ENCODE results near the gene THAP11. TPM values are rescaled to one million over a fixed set of nuclear protein-coding genes. Genes with fewer than 3 reads are reported as not detected.

The THAP11 gene
- total and polyA plus RNA-seq, 2 experiments from 2014 or later, result 37.3 to 115 TPM

DNA sequence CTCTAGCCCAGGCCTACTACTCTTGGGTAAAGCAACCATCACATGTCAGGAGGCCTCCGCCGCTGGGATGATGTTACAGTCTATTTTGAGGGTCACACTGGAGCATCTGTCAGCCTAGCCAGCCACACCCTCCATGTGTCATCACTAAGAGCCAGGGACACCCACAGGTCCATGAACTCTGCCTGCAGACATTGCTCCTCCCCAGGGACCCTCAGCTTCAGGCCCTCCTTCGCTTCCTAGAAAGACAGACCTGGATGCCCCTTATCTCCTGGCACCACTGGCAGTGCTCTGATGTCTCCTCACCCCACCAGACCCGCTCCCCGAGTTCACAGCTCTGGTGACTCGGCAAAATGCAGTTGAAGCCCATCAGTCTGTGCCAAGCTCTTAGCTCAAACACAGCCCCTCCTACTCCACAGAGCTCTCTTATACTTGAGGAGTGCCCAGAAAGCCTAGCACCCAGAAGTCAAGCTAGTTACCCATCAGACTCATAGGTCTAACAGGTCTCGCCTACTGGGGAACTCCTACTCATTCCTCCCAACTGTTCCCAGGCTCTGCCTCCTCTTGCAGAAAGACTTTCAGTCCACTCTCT is 41.7 kb upstream of the THAP11 start:
- Histone ChIP-seq H3K79me2 (replicated peaks; ENCODE audit: insufficient read depth) (peaks cover 55% of the 10 kb centered on the region), H3K4me3 (no peak overlapping the region), H3K4me1 (ENCODE audit: insufficient read depth) (peaks cover 5% of the 10 kb centered on the region), H3K36me3 (ENCODE audit: insufficient read depth) (peaks cover 7% of the 10 kb centered on the region; the same call in 1 of the 2 replicates), H3K9me2 (ENCODE audit: insufficient read depth) (no peaks in the 10 kb centered on the region), H3K27me3 (ENCODE audit: insufficient read depth) (no peaks in the 10 kb centered on the region), H3K4me2 (no peak overlapping the region), H3K27ac (ENCODE audit: low read depth) (no peak overlapping the region), H3F3A (replicated peaks; ENCODE audit: low read depth) (no peaks in the 10 kb centered on the region), H4K20me1 (replicated peaks; ENCODE audit: insufficient read depth) (peaks cover 24% of the 10 kb centered on the region; the same call in 1 of the 2 replicates), H2AFZ (no peak overlapping the region)
- no peak overlapping the region for H3K4me3 Mint-ChIP-seq
- H3K4me1 Mint-ChIP-seq, result peaks cover 7% of the 10 kb centered on the region
- DNase-seq (ENCODE audit: low spot score), result no peak
- peak overlapping the region; percentile 94 for H3K27ac Mint-ChIP-seq
- H3K36me3 Mint-ChIP-seq (ENCODE audit: low read depth), result peaks cover 46% of the 10 kb centered on the region
- ATAC-seq, result no peak
- TF ChIP-seq, protein P1, sequence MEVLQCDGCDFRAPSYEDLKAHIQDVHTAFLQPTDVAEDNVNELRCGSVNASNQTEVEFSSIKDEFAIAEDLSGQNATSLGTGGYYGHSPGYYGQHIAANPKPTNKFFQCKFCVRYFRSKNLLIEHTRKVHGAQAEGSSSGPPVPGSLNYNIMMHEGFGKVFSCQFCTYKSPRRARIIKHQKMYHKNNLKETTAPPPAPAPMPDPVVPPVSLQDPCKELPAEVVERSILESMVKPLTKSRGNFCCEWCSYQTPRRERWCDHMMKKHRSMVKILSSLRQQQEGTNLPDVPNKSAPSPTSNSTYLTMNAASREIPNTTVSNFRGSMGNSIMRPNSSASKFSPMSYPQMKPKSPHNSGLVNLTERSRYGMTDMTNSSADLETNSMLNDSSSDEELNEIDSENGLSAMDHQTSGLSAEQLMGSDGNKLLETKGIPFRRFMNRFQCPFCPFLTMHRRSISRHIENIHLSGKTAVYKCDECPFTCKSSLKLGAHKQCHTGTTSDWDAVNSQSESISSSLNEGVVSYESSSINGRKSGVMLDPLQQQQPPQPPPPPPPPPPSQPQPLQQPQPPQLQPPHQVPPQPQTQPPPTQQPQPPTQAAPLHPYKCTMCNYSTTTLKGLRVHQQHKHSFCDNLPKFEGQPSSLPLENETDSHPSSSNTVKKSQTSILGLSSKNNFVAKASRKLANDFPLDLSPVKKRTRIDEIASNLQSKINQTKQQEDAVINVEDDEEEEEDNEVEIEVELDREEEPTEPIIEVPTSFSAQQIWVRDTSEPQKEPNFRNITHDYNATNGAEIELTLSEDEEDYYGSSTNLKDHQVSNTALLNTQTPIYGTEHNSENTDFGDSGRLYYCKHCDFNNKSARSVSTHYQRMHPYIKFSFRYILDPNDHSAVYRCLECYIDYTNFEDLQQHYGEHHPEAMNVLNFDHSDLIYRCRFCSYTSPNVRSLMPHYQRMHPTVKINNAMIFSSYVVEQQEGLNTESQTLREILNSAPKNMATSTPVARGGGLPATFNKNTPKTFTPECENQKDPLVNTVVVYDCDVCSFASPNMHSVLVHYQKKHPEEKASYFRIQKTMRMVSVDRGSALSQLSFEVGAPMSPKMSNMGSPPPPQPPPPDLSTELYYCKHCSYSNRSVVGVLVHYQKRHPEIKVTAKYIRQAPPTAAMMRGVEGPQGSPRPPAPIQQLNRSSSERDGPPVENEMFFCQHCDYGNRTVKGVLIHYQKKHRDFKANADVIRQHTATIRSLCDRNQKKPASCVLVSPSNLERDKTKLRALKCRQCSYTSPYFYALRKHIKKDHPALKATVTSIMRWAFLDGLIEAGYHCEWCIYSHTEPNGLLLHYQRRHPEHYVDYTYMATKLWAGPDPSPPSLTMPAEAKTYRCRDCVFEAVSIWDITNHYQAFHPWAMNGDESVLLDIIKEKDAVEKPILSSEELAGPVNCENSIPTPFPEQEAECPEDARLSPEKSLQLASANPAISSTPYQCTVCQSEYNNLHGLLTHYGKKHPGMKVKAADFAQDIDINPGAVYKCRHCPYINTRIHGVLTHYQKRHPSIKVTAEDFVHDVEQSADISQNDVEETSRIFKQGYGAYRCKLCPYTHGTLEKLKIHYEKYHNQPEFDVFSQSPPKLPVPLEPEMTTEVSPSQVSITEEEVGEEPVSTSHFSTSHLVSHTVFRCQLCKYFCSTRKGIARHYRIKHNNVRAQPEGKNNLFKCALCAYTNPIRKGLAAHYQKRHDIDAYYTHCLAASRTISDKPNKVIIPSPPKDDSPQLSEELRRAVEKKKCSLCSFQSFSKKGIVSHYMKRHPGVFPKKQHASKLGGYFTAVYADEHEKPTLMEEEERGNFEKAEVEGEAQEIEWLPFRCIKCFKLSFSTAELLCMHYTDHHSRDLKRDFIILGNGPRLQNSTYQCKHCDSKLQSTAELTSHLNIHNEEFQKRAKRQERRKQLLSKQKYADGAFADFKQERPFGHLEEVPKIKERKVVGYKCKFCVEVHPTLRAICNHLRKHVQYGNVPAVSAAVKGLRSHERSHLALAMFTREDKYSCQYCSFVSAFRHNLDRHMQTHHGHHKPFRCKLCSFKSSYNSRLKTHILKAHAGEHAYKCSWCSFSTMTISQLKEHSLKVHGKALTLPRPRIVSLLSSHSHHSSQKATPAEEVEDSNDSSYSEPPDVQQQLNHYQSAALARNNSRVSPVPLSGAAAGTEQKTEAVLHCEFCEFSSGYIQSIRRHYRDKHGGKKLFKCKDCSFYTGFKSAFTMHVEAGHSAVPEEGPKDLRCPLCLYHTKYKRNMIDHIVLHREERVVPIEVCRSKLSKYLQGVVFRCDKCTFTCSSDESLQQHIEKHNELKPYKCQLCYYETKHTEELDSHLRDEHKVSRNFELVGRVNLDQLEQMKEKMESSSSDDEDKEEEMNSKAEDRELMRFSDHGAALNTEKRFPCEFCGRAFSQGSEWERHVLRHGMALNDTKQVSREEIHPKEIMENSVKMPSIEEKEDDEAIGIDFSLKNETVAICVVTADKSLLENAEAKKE (CRISPR knock-in tag; IDR thresholded peaks at IDR 0.05), result no peak
- TF ChIP-seq CREB1 (CRISPR knock-in tag; IDR thresholded peaks at IDR 0.05; ENCODE audit: low read depth) (no peak), JUNB (IDR thresholded peaks at IDR 0.05; ENCODE audit: unreplicated experiment) (no peak), STAT1 (IDR thresholded peaks at IDR 0.05; ENCODE audit: unreplicated experiment) (no peak), EZH2phosphoT487 (IDR thresholded peaks at IDR 0.05; ENCODE audit: unreplicated experiment) (no peak), ZNF331 (CRISPR knock-in tag; IDR thresholded peaks at IDR 0.05; ENCODE audit: low read depth) (no peak)
- TF ChIP-seq, protein P2, sequence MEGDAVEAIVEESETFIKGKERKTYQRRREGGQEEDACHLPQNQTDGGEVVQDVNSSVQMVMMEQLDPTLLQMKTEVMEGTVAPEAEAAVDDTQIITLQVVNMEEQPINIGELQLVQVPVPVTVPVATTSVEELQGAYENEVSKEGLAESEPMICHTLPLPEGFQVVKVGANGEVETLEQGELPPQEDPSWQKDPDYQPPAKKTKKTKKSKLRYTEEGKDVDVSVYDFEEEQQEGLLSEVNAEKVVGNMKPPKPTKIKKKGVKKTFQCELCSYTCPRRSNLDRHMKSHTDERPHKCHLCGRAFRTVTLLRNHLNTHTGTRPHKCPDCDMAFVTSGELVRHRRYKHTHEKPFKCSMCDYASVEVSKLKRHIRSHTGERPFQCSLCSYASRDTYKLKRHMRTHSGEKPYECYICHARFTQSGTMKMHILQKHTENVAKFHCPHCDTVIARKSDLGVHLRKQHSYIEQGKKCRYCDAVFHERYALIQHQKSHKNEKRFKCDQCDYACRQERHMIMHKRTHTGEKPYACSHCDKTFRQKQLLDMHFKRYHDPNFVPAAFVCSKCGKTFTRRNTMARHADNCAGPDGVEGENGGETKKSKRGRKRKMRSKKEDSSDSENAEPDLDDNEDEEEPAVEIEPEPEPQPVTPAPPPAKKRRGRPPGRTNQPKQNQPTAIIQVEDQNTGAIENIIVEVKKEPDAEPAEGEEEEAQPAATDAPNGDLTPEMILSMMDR (conservative IDR thresholded peaks at IDR 0.05; ENCODE audit: low read depth in 2 of 2), result no peak
- no peaks in the 10 kb centered on the region for H3K9me3 Mint-ChIP-seq
- no peaks in the 10 kb centered on the region for H3K27me3 Mint-ChIP-seq (ENCODE audit: insufficient read depth, low read depth, poor library complexity)
